GM18526 (cell line): ENCODE measurements around the gene CDK18.

Experiments
- POLR2A ChIP-seq: IDR thresholded peaks from 3 replicates; pipeline ENCODE4 v1.6.1; 2011; ENCODE audit not compliant: insufficient read length; ENCODE audit errors: extremely low read depth

The CDK18 gene

GRCh38 chr1:205493241-205494085, 11.0 kb upstream of the CDK18 start:
- TF ChIP-seq POLR2A: no peak

- no peak for TF ChIP-seq POLR2A
Measured at GRCh38 chr1:205494115-205494514, 10.4 kb upstream of the CDK18 start.

- no peak for TF ChIP-seq POLR2A
Measured at GRCh38 chr1:205495237-205495823, 9.1 kb upstream of the CDK18 start.

GRCh38 chr1:205496661-205497060, 7.8 kb upstream of the CDK18 start:
- no peak for TF ChIP-seq POLR2A

GRCh38 chr1:205497351-205497750, 7.1 kb upstream of the CDK18 start:
- TF ChIP-seq POLR2A: no peak

GRCh38 chr1:205499789-205500188, 4.7 kb upstream of the CDK18 start:
- no peak for TF ChIP-seq POLR2A

- no peak for TF ChIP-seq POLR2A
Measured at GRCh38 chr1:205500240-205501233, 3.9 kb upstream of the CDK18 start.

GRCh38 chr1:205502111-205502810, 2.2 kb upstream of the CDK18 start:
- TF ChIP-seq POLR2A: no peak

GRCh38 chr1:205502992-205503391, 1.5 kb upstream of the CDK18 start:
- no peak for TF ChIP-seq POLR2A

- TF ChIP-seq POLR2A: no peak
Measured at GRCh38 chr1:205505076-205505729, 734 bp downstream of the CDK18 start.

- no peak for TF ChIP-seq POLR2A
Measured at GRCh38 chr1:205505791-205506190, 1.3 kb downstream of the CDK18 start.

GRCh38 chr1:205506409-205507200, 2.1 kb downstream of the CDK18 start:
- TF ChIP-seq POLR2A: no peak

GRCh38 chr1:205508227-205508714, 3.8 kb downstream of the CDK18 start:
- TF ChIP-seq POLR2A: no peak
